IMR-90 (cell line): ENCODE results near the gene BLOC1S5.

ENCODE experiments used
- CTCF ChIP-seq: conservative IDR thresholded peaks from 2 replicates; pipeline ENCODE4 v1.5.1; 2012; ENCODE audit warnings: mild to moderate bottlenecking, low read depth, low read length, improper control_type of control experiment
- USF2 ChIP-seq: fragments of 150-350 bp; IDR thresholded peaks from 2 replicates; pipeline ENCODE4 v1.6.1; 2017; ENCODE audit warnings: mild to moderate bottlenecking, antibody characterized with exemption, low read length, low read depth

- TF ChIP-seq USF2 (no peak), CTCF (no peak)
Observed at GRCh38 chr6:8108031-8108660, 44.0 kb upstream of the BLOC1S5 start.
